Measurements from ENCODE around the gene FZD8.

The FZD8 gene

DNA sequence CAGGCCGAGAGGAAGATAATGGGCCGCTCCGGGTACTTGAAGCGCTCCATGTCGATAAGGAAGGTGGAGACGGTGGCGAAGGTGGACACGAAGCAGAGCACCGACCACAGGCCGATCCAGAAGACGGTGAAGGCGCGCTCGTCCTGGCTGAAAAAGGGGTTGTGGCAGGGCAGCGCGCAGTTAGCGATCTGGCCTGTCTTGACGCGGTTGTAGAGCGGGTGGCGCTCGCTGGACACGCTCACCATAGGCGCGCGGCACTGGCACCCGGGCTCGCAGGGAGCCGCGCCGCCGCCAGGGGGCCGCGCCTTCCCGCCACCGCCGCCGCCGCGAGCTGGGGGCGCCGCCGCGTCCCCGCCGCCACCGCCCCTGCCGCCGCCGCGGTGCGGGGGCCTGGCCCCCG is 1.6 kb downstream of the FZD8 start:
- ATAC-seq: peak; percentile 6; the same call in 1 of the 3 replicates

DNA sequence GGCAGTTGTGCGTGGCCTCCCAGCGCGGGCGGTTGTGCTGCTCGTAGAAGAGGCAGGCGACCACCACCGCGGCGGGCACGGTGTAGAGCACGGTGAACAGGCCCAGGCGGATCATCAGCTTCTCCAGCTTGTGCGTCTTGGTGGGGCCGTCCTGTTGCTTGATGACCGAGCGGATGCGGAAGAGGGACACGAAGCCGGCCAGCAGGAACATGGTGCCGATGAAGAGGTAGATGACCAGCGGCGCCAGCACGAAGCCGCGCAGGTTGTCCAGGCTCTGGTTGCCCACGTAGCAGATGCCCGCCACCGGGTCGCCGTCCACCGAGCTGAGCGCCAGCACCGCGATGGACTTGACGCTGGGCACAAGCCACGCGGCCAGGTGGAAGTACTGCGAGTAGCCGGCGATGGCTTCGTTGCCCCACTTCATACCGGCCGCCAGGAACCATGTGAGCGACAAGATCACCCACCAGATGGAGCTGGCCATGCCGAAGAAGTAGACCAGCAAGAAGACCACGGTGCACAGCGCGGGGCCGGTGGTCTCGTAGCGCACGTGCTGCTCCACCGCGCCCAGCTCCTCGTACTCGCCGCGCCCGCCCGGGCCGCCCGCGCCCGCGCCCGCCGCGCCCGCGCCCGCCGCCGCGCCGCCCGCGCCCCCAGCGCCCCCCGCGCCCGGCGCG is 2.2 kb downstream of the FZD8 start:
- TF ChIP-seq ZNF8 (CRISPR knock-in tag; IDR thresholded peaks at IDR 0.05) (no peak), GLIS3 (CRISPR knock-in tag; IDR thresholded peaks at IDR 0.05) (no peak), ZFP30 (CRISPR knock-in tag; IDR thresholded peaks at IDR 0.05) (no peak), ARNTL (CRISPR knock-in tag; IDR thresholded peaks at IDR 0.05; ENCODE audit: borderline replicate concordance, low read depth) (no peak), TOX (CRISPR knock-in tag; IDR thresholded peaks at IDR 0.05; ENCODE audit: borderline replicate concordance) (no peak), CSDC2 (CRISPR knock-in tag; IDR thresholded peaks at IDR 0.05) (no peak), ESRRG (CRISPR knock-in tag; IDR thresholded peaks at IDR 0.05) (no peak), RARB (CRISPR knock-in tag; IDR thresholded peaks at IDR 0.05) (no peak), BACH2 (CRISPR knock-in tag; IDR thresholded peaks at IDR 0.05; ENCODE audit: borderline replicate concordance) (no peak), ZFP3 (CRISPR knock-in tag; IDR thresholded peaks at IDR 0.05) (no peak), ZNF70 (CRISPR knock-in tag; IDR thresholded peaks at IDR 0.05) (no peak), ZNF565 (CRISPR knock-in tag; conservative IDR thresholded peaks at IDR 0.05; ENCODE audit: low read depth) (no peak), ZC3H10 (CRISPR knock-in tag; IDR thresholded peaks at IDR 0.05) (no peak), PPARA (CRISPR knock-in tag; IDR thresholded peaks at IDR 0.05; ENCODE audit: borderline replicate concordance) (no peak)
- TF ChIP-seq, protein P1, sequence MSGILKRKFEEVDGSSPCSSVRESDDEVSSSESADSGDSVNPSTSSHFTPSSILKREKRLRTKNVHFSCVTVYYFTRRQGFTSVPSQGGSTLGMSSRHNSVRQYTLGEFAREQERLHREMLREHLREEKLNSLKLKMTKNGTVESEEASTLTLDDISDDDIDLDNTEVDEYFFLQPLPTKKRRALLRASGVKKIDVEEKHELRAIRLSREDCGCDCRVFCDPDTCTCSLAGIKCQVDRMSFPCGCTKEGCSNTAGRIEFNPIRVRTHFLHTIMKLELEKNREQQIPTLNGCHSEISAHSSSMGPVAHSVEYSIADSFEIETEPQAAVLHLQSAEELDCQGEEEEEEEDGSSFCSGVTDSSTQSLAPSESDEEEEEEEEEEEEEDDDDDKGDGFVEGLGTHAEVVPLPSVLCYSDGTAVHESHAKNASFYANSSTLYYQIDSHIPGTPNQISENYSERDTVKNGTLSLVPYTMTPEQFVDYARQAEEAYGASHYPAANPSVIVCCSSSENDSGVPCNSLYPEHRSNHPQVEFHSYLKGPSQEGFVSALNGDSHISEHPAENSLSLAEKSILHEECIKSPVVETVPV (CRISPR knock-in tag; IDR thresholded peaks at IDR 0.05): no peak
- TF ChIP-seq, protein P2, sequence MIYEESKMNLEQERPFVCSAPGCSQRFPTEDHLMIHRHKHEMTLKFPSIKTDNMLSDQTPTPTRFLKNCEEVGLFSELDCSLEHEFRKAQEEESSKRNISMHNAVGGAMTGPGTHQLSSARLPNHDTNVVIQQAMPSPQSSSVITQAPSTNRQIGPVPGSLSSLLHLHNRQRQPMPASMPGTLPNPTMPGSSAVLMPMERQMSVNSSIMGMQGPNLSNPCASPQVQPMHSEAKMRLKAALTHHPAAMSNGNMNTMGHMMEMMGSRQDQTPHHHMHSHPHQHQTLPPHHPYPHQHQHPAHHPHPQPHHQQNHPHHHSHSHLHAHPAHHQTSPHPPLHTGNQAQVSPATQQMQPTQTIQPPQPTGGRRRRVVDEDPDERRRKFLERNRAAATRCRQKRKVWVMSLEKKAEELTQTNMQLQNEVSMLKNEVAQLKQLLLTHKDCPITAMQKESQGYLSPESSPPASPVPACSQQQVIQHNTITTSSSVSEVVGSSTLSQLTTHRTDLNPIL (CRISPR knock-in tag; IDR thresholded peaks at IDR 0.05; ENCODE audit: low read depth): no peak
- TF ChIP-seq, protein P3, sequence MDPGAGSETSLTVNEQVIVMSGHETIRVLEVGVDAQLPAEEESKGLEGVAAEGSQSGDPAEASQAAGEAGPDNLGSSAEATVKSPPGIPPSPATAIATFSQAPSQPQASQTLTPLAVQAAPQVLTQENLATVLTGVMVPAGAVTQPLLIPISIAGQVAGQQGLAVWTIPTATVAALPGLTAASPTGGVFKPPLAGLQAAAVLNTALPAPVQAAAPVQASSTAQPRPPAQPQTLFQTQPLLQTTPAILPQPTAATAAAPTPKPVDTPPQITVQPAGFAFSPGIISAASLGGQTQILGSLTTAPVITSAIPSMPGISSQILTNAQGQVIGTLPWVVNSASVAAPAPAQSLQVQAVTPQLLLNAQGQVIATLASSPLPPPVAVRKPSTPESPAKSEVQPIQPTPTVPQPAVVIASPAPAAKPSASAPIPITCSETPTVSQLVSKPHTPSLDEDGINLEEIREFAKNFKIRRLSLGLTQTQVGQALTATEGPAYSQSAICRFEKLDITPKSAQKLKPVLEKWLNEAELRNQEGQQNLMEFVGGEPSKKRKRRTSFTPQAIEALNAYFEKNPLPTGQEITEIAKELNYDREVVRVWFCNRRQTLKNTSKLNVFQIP (CRISPR knock-in tag; IDR thresholded peaks at IDR 0.05; ENCODE audit: borderline replicate concordance, low read depth): no peak
- ATAC-seq: no peak

More for the DNA sequence above, 1.6 kb downstream of the FZD8 start:
- no peak for TF ChIP-seq ZFP3 (CRISPR knock-in tag; IDR thresholded peaks at IDR 0.05)
- no peak for TF ChIP-seq RARB (CRISPR knock-in tag; IDR thresholded peaks at IDR 0.05)
- TF ChIP-seq CSDC2 (CRISPR knock-in tag; IDR thresholded peaks at IDR 0.05): no peak
- no peak for TF ChIP-seq ZNF8 (CRISPR knock-in tag; IDR thresholded peaks at IDR 0.05)
- TF ChIP-seq ZC3H10 (CRISPR knock-in tag; IDR thresholded peaks at IDR 0.05): no peak
- no peak for TF ChIP-seq ZNF565 (CRISPR knock-in tag; conservative IDR thresholded peaks at IDR 0.05; ENCODE audit: low read depth)
- TF ChIP-seq ARNTL (CRISPR knock-in tag; IDR thresholded peaks at IDR 0.05; ENCODE audit: borderline replicate concordance, low read depth): no peak
- no peak for TF ChIP-seq TCF4 (CRISPR knock-in tag; IDR thresholded peaks at IDR 0.05; ENCODE audit: borderline replicate concordance)

DNA sequence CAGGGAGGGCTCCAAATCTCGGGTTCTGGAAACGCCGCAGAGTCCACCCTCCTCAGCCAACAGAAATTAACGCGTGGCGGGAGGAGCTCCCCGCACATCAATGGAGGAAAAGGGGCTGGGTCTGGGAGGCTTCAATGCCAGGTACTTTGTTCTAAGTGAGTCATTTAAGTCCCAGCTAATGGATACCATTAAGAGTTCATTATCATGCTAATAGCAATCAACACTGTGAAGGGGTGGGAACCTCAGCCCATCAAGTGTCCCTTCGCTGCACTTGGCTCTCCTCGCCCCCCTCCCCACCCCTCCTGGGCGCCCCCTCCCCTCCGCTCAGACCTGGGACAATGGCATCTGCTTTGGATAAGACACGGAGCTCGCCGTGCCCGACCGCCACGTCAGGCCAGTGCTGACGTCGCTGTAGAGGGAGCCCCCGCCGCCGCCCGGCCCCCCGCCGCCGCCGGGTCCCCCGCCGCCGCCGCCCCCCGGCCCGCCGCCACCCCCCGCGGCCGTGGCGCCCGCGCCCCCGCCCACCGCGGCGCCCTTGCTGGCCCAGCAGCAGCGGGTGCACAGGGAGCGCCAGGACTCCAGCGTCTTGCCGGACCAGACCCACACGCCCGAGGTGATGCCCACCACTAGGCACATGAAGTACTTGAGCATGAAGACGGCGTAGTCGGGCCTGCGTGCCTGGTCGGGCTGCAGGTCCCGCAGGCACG is 2.9 kb downstream of the FZD8 start:
- TF ChIP-seq ARNTL (CRISPR knock-in tag; IDR thresholded peaks at IDR 0.05; ENCODE audit: borderline replicate concordance, low read depth) (no peak), PPARA (CRISPR knock-in tag; IDR thresholded peaks at IDR 0.05; ENCODE audit: borderline replicate concordance) (no peak), TOX (CRISPR knock-in tag; IDR thresholded peaks at IDR 0.05; ENCODE audit: borderline replicate concordance) (no peak), TCF4 (CRISPR knock-in tag; IDR thresholded peaks at IDR 0.05; ENCODE audit: borderline replicate concordance) (no peak), OSR1 (CRISPR knock-in tag; IDR thresholded peaks at IDR 0.05) (no peak), SNAI2 (CRISPR knock-in tag; IDR thresholded peaks at IDR 0.05) (no peak), ZC3H10 (CRISPR knock-in tag; IDR thresholded peaks at IDR 0.05) (no peak), GLIS3 (CRISPR knock-in tag; IDR thresholded peaks at IDR 0.05) (no peak), ZNF8 (CRISPR knock-in tag; IDR thresholded peaks at IDR 0.05) (no peak), BACH2 (CRISPR knock-in tag; IDR thresholded peaks at IDR 0.05; ENCODE audit: borderline replicate concordance) (no peak), ZNF70 (CRISPR knock-in tag; IDR thresholded peaks at IDR 0.05) (no peak), ZFP30 (CRISPR knock-in tag; IDR thresholded peaks at IDR 0.05) (no peak)
- TF ChIP-seq, protein P3 (CRISPR knock-in tag; IDR thresholded peaks at IDR 0.05; ENCODE audit: borderline replicate concordance, low read depth): no peak
- TF ChIP-seq, protein P2 (CRISPR knock-in tag; IDR thresholded peaks at IDR 0.05; ENCODE audit: low read depth): no peak
- no peak for ATAC-seq

All from SK-N-SH treated with all-trans-retinoic acid at 6 μM for 48 hours (cell line).